ENCODE results near the gene G3BP2. TPM values are rescaled to one million over a fixed set of nuclear protein-coding genes. Genes with fewer than 3 reads are reported as not detected.
A peak's percentile ranks its signal among the peaks of the same experiment; 100 is the strongest.

G3BP2 gene
- total RNA-seq, 2 experiments from 2014 or later = 185 to 197 TPM

DNA sequence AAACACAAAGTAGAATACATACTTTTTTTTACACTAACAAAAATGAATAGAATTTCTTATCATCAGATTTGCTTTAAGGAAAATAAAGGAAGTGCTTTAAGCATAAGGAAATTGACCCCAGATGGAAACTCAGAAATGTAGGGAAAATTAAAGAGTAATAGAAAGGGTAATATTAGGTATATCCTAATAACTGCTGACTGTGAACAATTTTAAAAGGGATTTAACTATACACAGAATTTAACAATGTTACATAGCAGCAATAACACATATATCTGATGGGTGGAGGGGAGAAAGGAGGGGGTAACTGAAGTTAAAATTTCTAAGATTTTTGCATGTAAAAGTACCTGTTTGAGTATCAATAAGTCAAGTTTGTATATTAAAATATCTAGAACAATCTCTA, 51.5 kb downstream of the G3BP2 start:
- no peak for DNase-seq
- ATAC-seq = no peak
- TF ChIP-seq, protein P1, sequence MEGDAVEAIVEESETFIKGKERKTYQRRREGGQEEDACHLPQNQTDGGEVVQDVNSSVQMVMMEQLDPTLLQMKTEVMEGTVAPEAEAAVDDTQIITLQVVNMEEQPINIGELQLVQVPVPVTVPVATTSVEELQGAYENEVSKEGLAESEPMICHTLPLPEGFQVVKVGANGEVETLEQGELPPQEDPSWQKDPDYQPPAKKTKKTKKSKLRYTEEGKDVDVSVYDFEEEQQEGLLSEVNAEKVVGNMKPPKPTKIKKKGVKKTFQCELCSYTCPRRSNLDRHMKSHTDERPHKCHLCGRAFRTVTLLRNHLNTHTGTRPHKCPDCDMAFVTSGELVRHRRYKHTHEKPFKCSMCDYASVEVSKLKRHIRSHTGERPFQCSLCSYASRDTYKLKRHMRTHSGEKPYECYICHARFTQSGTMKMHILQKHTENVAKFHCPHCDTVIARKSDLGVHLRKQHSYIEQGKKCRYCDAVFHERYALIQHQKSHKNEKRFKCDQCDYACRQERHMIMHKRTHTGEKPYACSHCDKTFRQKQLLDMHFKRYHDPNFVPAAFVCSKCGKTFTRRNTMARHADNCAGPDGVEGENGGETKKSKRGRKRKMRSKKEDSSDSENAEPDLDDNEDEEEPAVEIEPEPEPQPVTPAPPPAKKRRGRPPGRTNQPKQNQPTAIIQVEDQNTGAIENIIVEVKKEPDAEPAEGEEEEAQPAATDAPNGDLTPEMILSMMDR (IDR thresholded peaks at IDR 0.05) = no peak
- H3K9me3 Mint-ChIP-seq = no peaks in the 10 kb centered on the region
- no peaks in the 10 kb centered on the region for H3K4me1 Mint-ChIP-seq (ENCODE audit: low read depth)
- ChIA-PET CTCF (no interaction called here), POLR2A (no interaction called here)
- intact Hi-C loops (cut with micrococcal nuclease) = no loop called here
- no peaks in the 10 kb centered on the region for H3K27me3 Mint-ChIP-seq
- no peaks in the 10 kb centered on the region for H3K36me3 Mint-ChIP-seq (ENCODE audit: low read depth)
- H3K27ac Mint-ChIP-seq = no peak overlapping the region
- no peak overlapping the region for H3K4me3 Mint-ChIP-seq

DNA sequence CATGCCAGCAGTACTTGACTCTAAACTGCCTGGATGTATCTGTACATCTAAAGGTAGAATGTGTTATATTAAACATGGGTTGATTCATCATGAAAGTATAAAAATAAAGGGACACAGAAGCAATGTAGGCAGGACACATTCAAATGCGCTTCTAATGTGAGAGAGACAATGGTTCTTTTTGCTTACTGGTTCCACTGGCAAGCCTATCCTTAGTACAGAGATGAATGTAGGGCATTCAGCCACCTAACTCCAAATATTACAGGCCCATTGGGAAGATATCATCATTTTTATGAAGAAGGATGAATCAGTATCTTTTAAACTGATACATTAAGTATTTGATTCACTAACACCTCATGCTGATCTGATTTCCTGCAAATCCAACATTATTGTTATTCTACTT, 60.9 kb downstream of the G3BP2 start:
- Mint-ChIP-seq H3K9me3 (no peaks in the 10 kb centered on the region), H3K27ac (no peak overlapping the region), H3K36me3 (ENCODE audit: low read depth) (no peaks in the 10 kb centered on the region), H3K4me1 (ENCODE audit: low read depth) (no peaks in the 10 kb centered on the region), H3K27me3 (no peaks in the 10 kb centered on the region), H3K4me3 (no peak overlapping the region)
- ATAC-seq = no peak
- intact Hi-C loops (cut with micrococcal nuclease) = no loop called here
- TF ChIP-seq, protein P1 (IDR thresholded peaks at IDR 0.05) = no peak
- no peak for DNase-seq
- CTCF ChIA-PET = no interaction called here
- POLR2A ChIA-PET = no interaction called here

DNA sequence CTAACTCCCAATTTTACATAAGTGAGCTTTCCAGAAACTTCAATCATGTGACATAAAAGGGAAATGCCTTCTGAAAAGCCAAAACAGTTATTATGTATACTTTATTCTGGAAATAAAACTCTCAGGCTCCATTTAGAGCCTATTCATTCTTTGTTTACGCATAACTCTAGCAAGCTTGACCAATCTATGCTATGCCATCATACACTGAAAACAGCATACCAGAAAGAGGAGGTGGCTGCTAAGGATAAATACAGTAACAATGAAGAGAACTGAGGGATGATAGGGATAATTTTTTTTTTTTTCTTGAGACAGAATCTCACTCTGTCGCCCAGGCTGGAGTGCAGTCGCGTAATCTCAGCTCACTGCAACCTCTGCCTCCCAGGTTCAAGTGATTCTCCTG, 67.3 kb downstream of the G3BP2 start:
- ChIA-PET POLR2A (interaction anchor here (0.9 kb wide), 1 partner anchor 52 kb away, joined by 3 read pairs; no protein-coding TSS in a partner anchor), CTCF (no interaction called here)
- Mint-ChIP-seq H3K36me3 (ENCODE audit: low read depth) (no peaks in the 10 kb centered on the region), H3K27ac (no peak overlapping the region), H3K9me3 (no peaks in the 10 kb centered on the region), H3K27me3 (no peaks in the 10 kb centered on the region), H3K4me3 (no peak overlapping the region), H3K4me1 (ENCODE audit: low read depth) (no peaks in the 10 kb centered on the region)
- no peak for ATAC-seq
- TF ChIP-seq, protein P1 (IDR thresholded peaks at IDR 0.05) = no peak
- DNase-seq = no peak
- intact Hi-C loops (cut with micrococcal nuclease) = no loop called here

DNA sequence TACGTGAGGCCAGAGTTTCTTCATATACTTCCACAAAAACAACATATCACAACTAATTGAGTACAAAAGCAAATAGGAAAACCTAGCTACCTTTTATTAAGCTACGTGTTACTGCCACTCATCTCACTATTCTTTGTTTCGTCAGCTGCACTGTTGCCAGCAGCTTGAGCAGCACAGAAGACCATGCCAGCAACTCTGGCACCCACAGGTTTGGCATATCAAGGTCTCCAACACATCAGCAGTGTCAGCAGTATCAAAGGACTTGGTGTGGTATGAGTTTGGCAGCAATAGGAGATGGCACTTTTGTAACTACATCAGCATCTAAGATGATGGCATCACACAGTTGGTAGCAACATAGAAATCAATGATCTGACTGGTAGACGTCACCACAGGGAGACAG, 73.6 kb downstream of the G3BP2 start:
- H3K27me3 Mint-ChIP-seq = no peaks in the 10 kb centered on the region
- H3K4me3 Mint-ChIP-seq = no peak overlapping the region
- ChIA-PET POLR2A (no interaction called here), CTCF (no interaction called here)
- intact Hi-C loops (cut with micrococcal nuclease) = no loop called here
- H3K27ac Mint-ChIP-seq = no peak overlapping the region
- DNase-seq = no peak
- no peak for ATAC-seq
- H3K9me3 Mint-ChIP-seq = no peaks in the 10 kb centered on the region
- H3K4me1 Mint-ChIP-seq (ENCODE audit: low read depth) = peaks cover 2% of the 10 kb centered on the region
- no peaks in the 10 kb centered on the region for H3K36me3 Mint-ChIP-seq (ENCODE audit: low read depth)
- TF ChIP-seq, protein P1 (IDR thresholded peaks at IDR 0.05) = no peak

DNA sequence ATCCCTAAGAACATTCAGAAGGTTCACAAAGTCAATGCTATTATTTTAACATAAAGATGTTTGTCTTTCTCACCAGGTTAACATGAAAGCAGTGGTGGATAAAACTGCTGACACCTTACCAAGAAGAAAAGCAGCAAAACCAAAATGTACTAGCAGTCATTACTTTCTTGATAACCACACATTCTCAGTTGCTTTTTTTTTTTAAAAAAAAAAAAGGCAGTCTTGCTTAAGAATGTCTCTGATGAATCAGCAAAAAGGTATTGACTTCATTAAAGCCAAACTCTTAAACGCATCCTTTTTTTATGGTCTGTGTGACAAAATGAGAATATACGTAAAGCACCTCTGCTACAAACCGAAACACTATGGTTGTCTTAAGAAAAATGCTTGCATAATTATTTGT, 74.8 kb downstream of the G3BP2 start:
- no peak overlapping the region for H3K27ac Mint-ChIP-seq
- POLR2A ChIA-PET = no interaction called here
- intact Hi-C loops (cut with micrococcal nuclease) = no loop called here
- no peaks in the 10 kb centered on the region for H3K36me3 Mint-ChIP-seq (ENCODE audit: low read depth)
- H3K4me3 Mint-ChIP-seq = no peak overlapping the region
- ATAC-seq = peak; percentile 30
- no peaks in the 10 kb centered on the region for H3K27me3 Mint-ChIP-seq
- H3K9me3 Mint-ChIP-seq = no peaks in the 10 kb centered on the region
- TF ChIP-seq, protein P1 (IDR thresholded peaks at IDR 0.05) = no peak
- CTCF ChIA-PET = no interaction called here
- peaks cover 2% of the 10 kb centered on the region for H3K4me1 Mint-ChIP-seq (ENCODE audit: low read depth)
- DNase-seq = no peak

Data from activated CD8-positive, alpha-beta T cell treated with anti-CD3 and anti-CD28 coated beads for 36 hours (primary cell).